ENCODE data around the gene SPTBN5. TPM values are rescaled to one million over a fixed set of nuclear protein-coding genes. Genes with fewer than 3 reads are reported as not detected.

The SPTBN5 gene
- total and polyA plus RNA-seq, 12 donors: under 0.01 to 6.8 (median 0.55) TPM

DNA sequence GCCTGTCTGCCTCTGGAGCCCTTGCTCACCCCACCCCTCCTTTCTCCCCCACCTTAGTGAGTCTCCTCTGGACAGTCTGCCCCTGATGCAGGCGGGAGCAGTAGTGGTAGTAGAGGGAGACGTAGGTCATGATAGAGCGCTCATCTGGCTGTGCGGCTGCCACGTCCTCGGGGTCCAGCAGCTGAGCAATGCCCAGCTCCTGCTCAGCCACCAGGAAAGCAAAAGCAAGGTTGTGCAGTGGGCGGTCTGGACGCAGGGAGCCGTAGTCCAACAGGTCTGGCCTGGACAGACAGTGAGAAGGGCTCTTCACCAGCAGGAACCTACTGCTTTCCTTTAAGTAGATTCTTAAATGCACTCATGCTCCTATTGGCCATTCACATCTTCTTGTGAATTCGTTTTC lies 6.7 kb downstream of the SPTBN5 start:
- DNase-seq: no peak
- Histone ChIP-seq H3K4me3 (no peak overlapping the region), H3K9me3 (replicated peaks in 1 of 3) (no peaks in the 10 kb centered on the region), H3K27me3 (no peaks in the 10 kb centered on the region), H3K36me3 (replicated peaks in 1 of 2) (no peaks in the 10 kb centered on the region), H3K4me1 (replicated peaks in 1 of 2) (peaks cover 0 to 7% of the 10 kb centered on the region in 2 donors), H3K27ac (no peak overlapping the region)
- WGBS, 4 donors: 94 to 97% (median 95%) methylated on average over 5 to 10 of the region's 10 CpGs
- intact Hi-C loops (cut with DNase I): no loop called here
- TF ChIP-seq, protein P1, sequence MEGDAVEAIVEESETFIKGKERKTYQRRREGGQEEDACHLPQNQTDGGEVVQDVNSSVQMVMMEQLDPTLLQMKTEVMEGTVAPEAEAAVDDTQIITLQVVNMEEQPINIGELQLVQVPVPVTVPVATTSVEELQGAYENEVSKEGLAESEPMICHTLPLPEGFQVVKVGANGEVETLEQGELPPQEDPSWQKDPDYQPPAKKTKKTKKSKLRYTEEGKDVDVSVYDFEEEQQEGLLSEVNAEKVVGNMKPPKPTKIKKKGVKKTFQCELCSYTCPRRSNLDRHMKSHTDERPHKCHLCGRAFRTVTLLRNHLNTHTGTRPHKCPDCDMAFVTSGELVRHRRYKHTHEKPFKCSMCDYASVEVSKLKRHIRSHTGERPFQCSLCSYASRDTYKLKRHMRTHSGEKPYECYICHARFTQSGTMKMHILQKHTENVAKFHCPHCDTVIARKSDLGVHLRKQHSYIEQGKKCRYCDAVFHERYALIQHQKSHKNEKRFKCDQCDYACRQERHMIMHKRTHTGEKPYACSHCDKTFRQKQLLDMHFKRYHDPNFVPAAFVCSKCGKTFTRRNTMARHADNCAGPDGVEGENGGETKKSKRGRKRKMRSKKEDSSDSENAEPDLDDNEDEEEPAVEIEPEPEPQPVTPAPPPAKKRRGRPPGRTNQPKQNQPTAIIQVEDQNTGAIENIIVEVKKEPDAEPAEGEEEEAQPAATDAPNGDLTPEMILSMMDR (IDR thresholded peaks at IDR 0.05): no peak
- TF ChIP-seq POLR2A (IDR thresholded peaks at IDR 0.05): no peak

DNA sequence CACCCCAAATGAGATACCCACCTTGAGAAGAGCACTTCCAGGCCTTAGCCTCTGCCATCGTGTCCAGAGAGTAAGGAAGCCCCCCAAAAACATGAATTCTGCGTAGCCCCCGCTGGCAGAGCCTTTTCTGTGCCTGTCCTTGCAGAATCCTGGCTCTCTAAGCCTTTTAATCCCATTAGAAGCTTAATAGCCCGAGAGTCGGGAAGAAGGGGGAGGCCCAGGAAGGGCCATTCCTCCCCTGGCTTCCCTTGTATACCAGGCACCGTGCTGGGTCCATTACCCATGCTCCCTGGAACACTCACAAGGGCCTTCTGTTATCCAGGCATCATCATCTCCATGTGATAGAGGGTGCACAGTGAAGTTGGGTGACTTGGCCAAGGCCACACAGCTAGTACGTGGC lies 7.1 kb downstream of the SPTBN5 start:
- no peaks in the 10 kb centered on the region for H3K36me3 ChIP-seq (replicated peaks in 1 of 2)
- no peak overlapping the region for H3K27ac ChIP-seq
- no peak for DNase-seq
- 91 to 96% (median 93%) methylated on average over 7 of the region's 7 CpGs for WGBS, 4 donors
- intact Hi-C loops (cut with DNase I): no loop called here
- H3K27me3 ChIP-seq: no peaks in the 10 kb centered on the region
- H3K4me1 ChIP-seq (replicated peaks in 1 of 2): peaks cover 0 to 11% of the 10 kb centered on the region in 2 donors
- no peak for TF ChIP-seq POLR2A (IDR thresholded peaks at IDR 0.05)
- TF ChIP-seq, protein P1 (IDR thresholded peaks at IDR 0.05): no peak
- no peak overlapping the region for H3K4me3 ChIP-seq
- H3K9me3 ChIP-seq (replicated peaks in 1 of 3): no peaks in the 10 kb centered on the region

- TF ChIP-seq, protein P1 (IDR thresholded peaks at IDR 0.05): no peak
- no peak for TF ChIP-seq POLR2A (IDR thresholded peaks at IDR 0.05)
- H3K27me3 ChIP-seq: no peaks in the 10 kb centered on the region
- H3K4me3 ChIP-seq: no peak overlapping the region
- H3K36me3 ChIP-seq (replicated peaks in 1 of 2): no peaks in the 10 kb centered on the region
- H3K27ac ChIP-seq: no peak overlapping the region
- intact Hi-C loops (cut with DNase I): no loop called here
- DNase-seq: no peak
- peaks cover 0 to 11% of the 10 kb centered on the region in 2 donors for H3K4me1 ChIP-seq (replicated peaks in 1 of 2)
- 95 to 100% (median 97%) methylated on average over 2 to 14 of the region's 14 CpGs for WGBS, 4 donors
- no peaks in the 10 kb centered on the region for H3K9me3 ChIP-seq (replicated peaks in 1 of 3)
Observed at GRCh38 chr15:41885841-41886240, 8.0 kb downstream of the SPTBN5 start.

- TF ChIP-seq, protein P1 (IDR thresholded peaks at IDR 0.05): no peak
- no peak for TF ChIP-seq POLR2A (IDR thresholded peaks at IDR 0.05)
- H3K4me3 ChIP-seq: no peak overlapping the region
Observed at GRCh38 chr15:41885321-41885720, 8.5 kb downstream of the SPTBN5 start.

More at GRCh38 chr15:41885321-41885720, 8.5 kb downstream of the SPTBN5 start:
- intact Hi-C loops (cut with DNase I): no loop called here
- no peak for DNase-seq
- no peaks in the 10 kb centered on the region for H3K27me3 ChIP-seq
- no peak overlapping the region for H3K27ac ChIP-seq
- no peaks in the 10 kb centered on the region for H3K9me3 ChIP-seq (replicated peaks in 1 of 3)
- peaks cover 0 to 11% of the 10 kb centered on the region in 2 donors for H3K4me1 ChIP-seq (replicated peaks in 1 of 2)
- no peaks in the 10 kb centered on the region for H3K36me3 ChIP-seq (replicated peaks in 1 of 2)
